ENCODE results near the gene RPL10. TPM values are rescaled to one million over a fixed set of nuclear protein-coding genes. Genes with fewer than 3 reads are reported as not detected.

Gene RPL10
- total and polyA plus RNA-seq, 2 of the 8 experiments (the other 6 are each of a cell fraction or from before 2014, with no cell fraction given) = 2,633 to 4,293 TPM

GRCh38 chrX:154403858-154404257, 5.7 kb downstream of the RPL10 start:
- CTCF ChIA-PET (ENCODE audit: partially characterized antibody) = no interaction called here
- H4K8ac ChIP-seq (ENCODE audit: extremely low read depth, insufficient read depth, low read length) = no peak overlapping the region
- H3K4ac ChIP-seq (replicated peaks; ENCODE audit: insufficient read length, low read depth, low read length) = no peak overlapping the region
- H4K5ac ChIP-seq (ENCODE audit: insufficient read length, low read depth, low read length) = no peak overlapping the region
- H3K27me3 ChIP-seq (replicated peaks in 1 of 4; ENCODE audit: control insufficient read depth in 3 of 4, extremely low read depth in 1 of 4, insufficient read depth in 3 of 4, low read length in 3 of 4) = no peaks in the 10 kb centered on the region
- H3K9ac ChIP-seq (replicated peaks in 1 of 4; ENCODE audit: extremely low read depth in 1 of 4, low read depth in 3 of 4, low read length in 3 of 4) = no peak overlapping the region
- H2BK20ac ChIP-seq (ENCODE audit: low read length) = no peak overlapping the region
- WGBS, 2 experiments (ENCODE audit: extremely low coverage in 1 of 2, insufficient coverage in 1 of 2, insufficient read length in 1 of 2, insufficient replicate concordance in 2 of 2, low coverage in 1 of 2, low lambda C conversion rate in 2 of 2, missing lambda C conversion rate in 1 of 2) = 98% methylated on average over 4 of the region's 4 CpGs; no CpG with 5 or more reads in 1 of the 2 experiments
- H3K36me3 ChIP-seq (ENCODE audit: control insufficient read depth in 2 of 4, insufficient read depth in 4 of 4, low read length in 3 of 4) = peaks cover 13 to 25% (median 19%) of the 10 kb centered on the region in 4 experiments
- no peak overlapping the region for H2BK120ac ChIP-seq (replicated peaks; ENCODE audit: low read depth, low read length)
- no peaks in the 10 kb centered on the region for H3K9me3 ChIP-seq (ENCODE audit: insufficient read depth in 2 of 2, low read depth in 1 of 2, low read length in 1 of 2)
- H3K23ac ChIP-seq (ENCODE audit: insufficient read length) = no peak overlapping the region
- no peak overlapping the region for H3K56ac ChIP-seq (replicated peaks; ENCODE audit: insufficient read length, low read depth, low read length)
- H3K18ac ChIP-seq (ENCODE audit: extremely low read depth, low read length) = no peak overlapping the region
- no peak overlapping the region for H3K4me3 ChIP-seq (ENCODE audit: extremely low read depth in 1 of 4, insufficient read depth in 2 of 4, low read depth in 3 of 4, low read length in 4 of 4)
- POLR2A ChIA-PET (ENCODE audit: partially characterized antibody) = interaction anchor here (7.9 kb wide), 1 partner anchor 15 kb away, joined by 76 read pairs; no protein-coding TSS in a partner anchor
- no peak overlapping the region for H2AK5ac ChIP-seq (ENCODE audit: low read depth, low read length)
- TF ChIP-seq EZH2 (IDR thresholded peaks at IDR 0.05; ENCODE audit: low read depth, low read length, severe bottlenecking) = no peak
- no peak for TF ChIP-seq ASH2L (IDR thresholded peaks at IDR 0.05; ENCODE audit: low read length)
- no peak for TF ChIP-seq CBX8 (IDR thresholded peaks at IDR 0.05; ENCODE audit: borderline replicate concordance, low read depth, low read length)
- no peak for TF ChIP-seq GABPA (IDR thresholded peaks at IDR 0.05; ENCODE audit: borderline replicate concordance, insufficient read depth, low read length)
- no peak for TF ChIP-seq ATF2 (IDR thresholded peaks at IDR 0.05; ENCODE audit: low read length)
- TF ChIP-seq USF2 (IDR thresholded peaks at IDR 0.05; ENCODE audit: low read length) = no peak
- no peak overlapping the region for H2BK12ac ChIP-seq (ENCODE audit: low read depth, low read length)
- no peak overlapping the region for H2AFZ ChIP-seq (ENCODE audit: low read length)
- H4K20me1 ChIP-seq (replicated peaks in 1 of 2; ENCODE audit: control insufficient read depth in 1 of 2, insufficient read depth in 2 of 2, low read length in 2 of 2) = peaks cover 3 to 4% of the 10 kb centered on the region in 2 experiments
- peaks cover 6% of the 10 kb centered on the region; the same call in 1 of the 2 replicates for H3K23me2 ChIP-seq (ENCODE audit: low read depth, low read length)
- no peaks in the 10 kb centered on the region for H3K79me1 ChIP-seq (ENCODE audit: low read depth, low read length)
- H2BK15ac ChIP-seq (ENCODE audit: low read length) = no peak overlapping the region
- H3K4me2 ChIP-seq (ENCODE audit: insufficient read depth in 1 of 2, low read depth in 2 of 2, low read length in 2 of 2) = no peak overlapping the region
- H3K4me1 ChIP-seq (replicated peaks in 1 of 4; ENCODE audit: control insufficient read depth in 3 of 4, insufficient read depth in 4 of 4, low read length in 3 of 4) = peaks cover 0 to 9% (median 1%) of the 10 kb centered on the region in 4 experiments; a peak in 3 of 7 replicates
- H3K27ac ChIP-seq (ENCODE audit: low read depth, low read length) = no peak overlapping the region
- no peak for FAIRE-seq
- no peak overlapping the region for H2BK5ac ChIP-seq (ENCODE audit: low read depth, low read length)
- no peak overlapping the region for H4K91ac ChIP-seq (replicated peaks; ENCODE audit: insufficient read length, low read length)
- H3K79me2 ChIP-seq (ENCODE audit: control insufficient read depth in 1 of 2, insufficient read depth in 2 of 2, low read length in 2 of 2) = peaks cover 0 to 8% of the 10 kb centered on the region in 2 experiments; a peak in 2 of 4 replicates
- no peak overlapping the region for H3K14ac ChIP-seq (ENCODE audit: insufficient read length)
- no peak for DNase-seq (ENCODE audit: low read depth in 1 of 2, low spot score in 2 of 2)
